Cardiac fibroblast (primary cell): Measurements from ENCODE around the gene STXBP6.

Experiments used
- DNase-seq, 2 donors: peaks; one replicate each; pipeline versions ENCODE4 v3.0.0 to v3.0.0-alpha.2; 2010; ENCODE audit warnings: low read depth in 2 of 2
- H3K4me3 ChIP-seq, 2 donors: replicated peaks in 1 of 2; 1 replicate in 1 of 2; 2 replicates in 1 of 2; pipeline ENCODE4 v1.5.1; 2011; ENCODE audit warnings: low read depth in 2 of 2, low read length in 2 of 2, mild to moderate bottlenecking in 2 of 2, moderate library complexity in 1 of 2
- TF ChIP-seq, protein P1 (sequence below): IDR thresholded peaks from one replicate; pipeline ENCODE4 v1.5.1; 2011; ENCODE audit warnings: low read depth, mild to moderate bottlenecking, low read length, inconsistent platforms

Gene STXBP6

DNA sequence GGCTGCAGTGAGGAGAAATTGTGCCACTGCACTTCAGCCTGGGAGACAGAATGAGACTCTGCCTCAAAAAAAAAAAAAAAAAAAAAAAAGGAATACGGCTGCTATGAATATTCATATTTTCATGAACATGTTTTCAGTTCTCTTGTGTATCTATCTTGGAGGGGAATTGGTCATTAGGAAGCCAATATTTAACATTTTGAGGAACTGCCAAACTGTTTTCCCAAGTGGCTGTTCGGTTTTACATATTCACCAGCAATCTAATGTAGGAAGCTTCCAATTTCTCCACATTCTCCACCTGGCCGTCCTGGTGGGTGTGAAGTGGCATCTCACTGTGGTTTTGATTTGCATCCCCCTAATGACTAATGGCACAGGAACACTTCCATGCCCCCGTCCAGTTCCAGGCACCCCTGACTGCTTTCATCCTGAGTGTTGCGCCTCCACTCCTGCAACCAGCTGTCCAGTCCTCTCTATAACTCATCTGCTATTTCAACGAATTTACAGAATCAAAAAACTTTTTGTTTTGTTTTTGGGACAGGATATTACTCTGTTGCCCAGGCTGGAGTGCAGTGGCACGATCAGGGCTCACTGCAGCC, 5.7 kb downstream of the STXBP6 start:
- no peak overlapping the region for H3K4me3 ChIP-seq
- no peak for DNase-seq
- TF ChIP-seq, protein P1, sequence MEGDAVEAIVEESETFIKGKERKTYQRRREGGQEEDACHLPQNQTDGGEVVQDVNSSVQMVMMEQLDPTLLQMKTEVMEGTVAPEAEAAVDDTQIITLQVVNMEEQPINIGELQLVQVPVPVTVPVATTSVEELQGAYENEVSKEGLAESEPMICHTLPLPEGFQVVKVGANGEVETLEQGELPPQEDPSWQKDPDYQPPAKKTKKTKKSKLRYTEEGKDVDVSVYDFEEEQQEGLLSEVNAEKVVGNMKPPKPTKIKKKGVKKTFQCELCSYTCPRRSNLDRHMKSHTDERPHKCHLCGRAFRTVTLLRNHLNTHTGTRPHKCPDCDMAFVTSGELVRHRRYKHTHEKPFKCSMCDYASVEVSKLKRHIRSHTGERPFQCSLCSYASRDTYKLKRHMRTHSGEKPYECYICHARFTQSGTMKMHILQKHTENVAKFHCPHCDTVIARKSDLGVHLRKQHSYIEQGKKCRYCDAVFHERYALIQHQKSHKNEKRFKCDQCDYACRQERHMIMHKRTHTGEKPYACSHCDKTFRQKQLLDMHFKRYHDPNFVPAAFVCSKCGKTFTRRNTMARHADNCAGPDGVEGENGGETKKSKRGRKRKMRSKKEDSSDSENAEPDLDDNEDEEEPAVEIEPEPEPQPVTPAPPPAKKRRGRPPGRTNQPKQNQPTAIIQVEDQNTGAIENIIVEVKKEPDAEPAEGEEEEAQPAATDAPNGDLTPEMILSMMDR, result no peak

DNA sequence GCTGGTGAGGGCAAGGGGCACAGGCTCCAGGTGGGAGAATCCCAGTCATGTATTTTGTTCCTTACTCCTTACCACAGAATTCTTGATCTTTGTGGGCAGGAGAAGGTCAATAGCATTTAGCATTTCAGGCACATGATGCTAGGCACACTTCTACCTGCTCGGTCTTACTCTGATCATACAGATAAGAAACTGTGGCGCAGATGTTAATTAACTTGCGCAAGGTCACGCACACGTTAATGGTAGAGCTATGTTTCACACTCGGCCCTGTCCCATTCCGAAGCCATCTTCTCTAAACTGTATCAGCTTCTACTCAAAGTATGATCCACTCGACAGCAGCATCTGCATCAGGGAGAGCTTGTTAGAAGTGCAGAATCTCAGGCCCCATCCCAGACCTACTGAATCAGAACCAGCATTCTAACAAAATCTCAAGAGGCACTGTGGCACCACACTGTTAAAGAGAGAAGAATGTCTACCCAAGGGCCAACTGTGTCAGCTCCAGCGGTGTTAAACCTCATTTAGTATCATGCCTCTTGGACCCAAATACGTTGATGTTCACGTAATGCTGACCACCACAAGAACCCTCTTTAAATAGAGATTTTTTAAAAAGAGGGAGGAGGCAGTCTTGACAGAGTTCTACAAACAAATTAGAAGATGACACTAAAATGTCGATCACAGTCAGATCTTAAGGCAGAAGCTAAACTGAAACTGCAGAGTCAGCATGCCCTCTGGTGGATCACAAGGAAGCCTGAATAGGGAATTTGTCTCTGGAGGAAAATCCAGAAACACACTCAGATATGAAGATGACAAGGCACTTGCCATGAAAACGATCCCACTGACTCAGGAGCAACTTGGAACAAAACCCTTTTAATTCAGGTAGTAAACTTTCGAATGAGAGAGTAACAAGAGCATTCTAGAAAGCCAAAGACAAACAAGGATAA, 7.3 kb downstream of the STXBP6 start:
- peak; percentile 62 to 75 for DNase-seq

DNA sequence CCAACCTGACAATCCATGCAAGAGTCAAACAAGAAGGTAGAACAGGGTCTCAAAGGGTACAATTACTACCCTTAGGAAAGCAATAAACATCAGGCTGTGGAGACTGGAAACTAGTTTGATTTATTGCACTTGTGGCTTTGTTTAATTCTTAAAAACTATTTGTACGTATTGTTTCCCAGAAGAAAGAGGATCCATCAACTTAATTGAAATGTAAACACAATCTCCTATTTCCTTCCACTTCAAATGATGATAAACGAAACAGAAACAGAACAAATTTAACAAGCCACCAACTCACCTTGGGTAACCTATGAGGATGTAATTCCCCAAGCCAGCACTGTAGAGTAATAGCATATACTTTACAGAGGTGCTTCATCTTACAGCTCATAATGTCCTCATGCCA, 8.0 kb downstream of the STXBP6 start:
- no peak for DNase-seq
- no peak overlapping the region for H3K4me3 ChIP-seq
- TF ChIP-seq, protein P1, result no peak

More for the DNA sequence above, 7.3 kb downstream of the STXBP6 start:
- H3K4me3 ChIP-seq, result no peak overlapping the region
- TF ChIP-seq, protein P1, result peak; percentile 38

DNA sequence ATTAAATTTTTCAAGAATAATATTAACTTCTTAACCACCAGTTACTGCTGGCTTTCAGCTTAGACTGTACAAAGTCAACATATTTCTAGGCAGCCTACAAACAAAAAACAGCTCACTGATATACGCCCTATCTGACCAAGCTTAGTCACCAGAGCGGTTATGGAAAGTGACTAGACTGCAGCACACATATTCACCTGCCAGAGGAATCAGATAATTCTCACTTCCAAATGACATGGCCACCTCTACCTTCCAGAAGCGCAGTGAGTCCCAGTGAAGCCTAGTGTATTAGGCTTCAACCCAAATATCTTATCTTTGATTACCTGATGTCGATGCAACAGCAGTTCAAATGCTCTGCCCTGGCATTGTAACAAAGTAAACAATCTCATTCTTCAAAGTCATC, 8.5 kb downstream of the STXBP6 start:
- H3K4me3 ChIP-seq, result no peak overlapping the region
- TF ChIP-seq, protein P1, result no peak
- DNase-seq, result no peak

DNA sequence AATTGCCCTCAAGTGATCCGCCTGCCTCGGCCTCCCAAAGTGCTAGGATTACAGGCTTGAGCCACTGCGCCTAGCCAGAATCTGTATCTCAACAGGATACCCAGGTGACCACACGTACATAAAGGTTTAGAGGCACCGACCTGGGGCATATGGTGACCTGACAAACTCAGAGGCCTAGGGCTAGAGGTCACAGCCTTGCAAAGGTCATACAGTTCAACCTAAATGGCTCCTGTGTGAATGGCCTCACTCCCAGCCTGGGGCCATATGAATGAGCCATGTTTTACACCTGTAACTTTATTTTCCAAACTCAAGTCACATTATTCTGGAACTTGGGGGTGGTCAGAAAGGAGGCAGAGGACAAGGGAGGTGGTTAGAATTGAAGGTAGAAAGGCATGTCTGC, 10.0 kb downstream of the STXBP6 start:
- H3K4me3 ChIP-seq, result no peak overlapping the region
- no peak for DNase-seq
- TF ChIP-seq, protein P1, result no peak

DNA sequence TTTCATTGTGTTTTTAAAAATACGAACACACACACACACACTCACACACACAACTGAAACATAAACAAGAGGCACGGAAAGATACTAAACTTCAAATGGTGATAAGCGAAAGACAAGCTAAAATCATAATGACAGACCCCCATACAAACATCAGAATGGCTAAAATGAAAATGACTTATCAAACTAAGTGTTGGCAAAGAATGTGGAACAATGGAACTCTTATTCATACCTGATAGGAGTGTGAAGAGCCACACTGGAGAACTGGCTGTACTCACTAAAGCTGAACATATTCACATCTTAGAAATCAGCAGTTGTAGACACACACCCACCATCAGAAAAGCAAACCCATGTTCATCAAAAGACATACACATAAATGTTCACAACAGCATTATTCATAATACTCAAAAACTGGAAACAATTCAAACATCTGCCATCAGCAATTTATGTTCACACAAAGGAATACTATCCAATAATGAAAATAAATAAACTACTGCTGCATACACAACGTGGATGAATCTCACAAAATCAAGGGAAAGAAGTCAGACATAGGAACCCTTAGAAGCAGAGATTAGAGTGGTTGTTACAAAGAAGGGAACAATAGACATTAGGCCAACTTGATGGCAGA, 11.8 kb downstream of the STXBP6 start:
- TF ChIP-seq, protein P1, result no peak
- DNase-seq, result no peak
- H3K4me3 ChIP-seq, result no peak overlapping the region
